HG03108 (cell line): ENCODE results near the gene ATP1A4.
A peak's percentile ranks its signal among the peaks of the same experiment; 100 is the strongest.

Experiments used
- ATAC-seq: cut with Tn5 transposase; IDR thresholded peaks from one replicate; pipeline ENCODE4 v1.9.1; 2021; ENCODE audit warnings: moderate library complexity; ENCODE audit not compliant: unreplicated experiment

ATP1A4 gene

GRCh38 chr1:160204526-160205241 is 53.3 kb downstream of the ATP1A4 start:
- ATAC-seq = peak; percentile 55

DNA sequence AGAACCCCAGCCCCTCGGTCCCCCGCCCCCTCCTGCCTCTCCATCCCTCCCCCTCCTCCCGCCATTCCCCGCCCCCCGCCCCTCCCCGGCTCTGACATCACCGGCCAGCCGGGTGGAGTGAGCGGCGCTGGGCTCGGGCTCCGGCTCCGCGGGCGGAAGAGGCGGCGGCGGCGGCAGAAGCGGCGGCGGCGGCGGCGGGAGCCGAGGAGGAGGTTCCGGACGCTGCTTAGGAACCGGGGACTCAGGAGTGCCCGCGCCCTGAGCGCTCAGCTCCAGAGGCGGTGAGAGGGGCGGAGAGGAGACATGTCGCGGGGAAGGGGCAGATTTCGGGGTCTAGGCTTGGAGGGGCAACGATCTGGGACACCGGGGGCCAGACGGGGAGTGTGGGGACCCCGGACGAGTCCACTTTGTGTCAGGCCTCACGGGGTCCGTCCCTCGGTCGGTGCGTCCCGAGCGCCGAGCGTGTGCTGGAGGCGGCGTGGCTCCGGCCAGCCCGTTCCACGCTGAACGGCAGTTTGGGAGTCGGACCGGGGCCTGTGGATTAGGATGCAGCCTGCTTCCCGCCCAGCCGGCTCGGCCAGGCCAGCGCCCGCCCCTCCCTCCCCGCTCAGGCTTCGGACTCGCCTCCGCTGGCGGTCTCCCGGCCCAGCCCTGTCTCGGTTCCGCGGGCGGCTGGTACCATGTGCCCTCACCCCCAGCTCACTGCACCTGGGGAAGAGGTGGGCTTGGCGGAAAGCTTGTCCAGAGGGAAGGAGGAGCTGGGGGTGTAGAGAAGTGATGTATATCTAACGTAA is 54.0 kb downstream of the ATP1A4 start, which contains the start of gene PEA15:
PEA15 (plus strand) TSS at position 143 of the 794 bp plus-strand sequence. CDS start 6,161 bp downstream, outside the sequence.
- ATAC-seq = peak; percentile 35

DNA sequence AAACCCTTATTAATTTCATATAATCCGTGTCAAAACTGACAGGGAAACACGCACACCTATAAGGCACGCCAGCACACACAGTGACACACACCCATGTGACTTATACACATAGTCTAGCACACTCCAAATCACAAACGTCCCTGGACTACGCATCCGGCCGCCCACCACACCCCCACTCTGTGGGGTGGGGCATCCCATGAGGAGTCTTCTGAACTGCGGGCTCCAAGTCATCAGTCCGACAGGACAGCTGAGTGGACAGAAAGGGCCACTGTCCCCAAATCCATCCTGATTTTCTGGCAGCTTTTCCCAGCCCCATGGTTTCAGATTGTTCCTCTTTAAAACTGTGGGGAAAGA is 54.6 kb downstream of the ATP1A4 start:
- peak; percentile 25 for ATAC-seq

GRCh38 chr1:160206421-160207117 is 55.2 kb downstream of the ATP1A4 start:
- ATAC-seq = no peak

DNA sequence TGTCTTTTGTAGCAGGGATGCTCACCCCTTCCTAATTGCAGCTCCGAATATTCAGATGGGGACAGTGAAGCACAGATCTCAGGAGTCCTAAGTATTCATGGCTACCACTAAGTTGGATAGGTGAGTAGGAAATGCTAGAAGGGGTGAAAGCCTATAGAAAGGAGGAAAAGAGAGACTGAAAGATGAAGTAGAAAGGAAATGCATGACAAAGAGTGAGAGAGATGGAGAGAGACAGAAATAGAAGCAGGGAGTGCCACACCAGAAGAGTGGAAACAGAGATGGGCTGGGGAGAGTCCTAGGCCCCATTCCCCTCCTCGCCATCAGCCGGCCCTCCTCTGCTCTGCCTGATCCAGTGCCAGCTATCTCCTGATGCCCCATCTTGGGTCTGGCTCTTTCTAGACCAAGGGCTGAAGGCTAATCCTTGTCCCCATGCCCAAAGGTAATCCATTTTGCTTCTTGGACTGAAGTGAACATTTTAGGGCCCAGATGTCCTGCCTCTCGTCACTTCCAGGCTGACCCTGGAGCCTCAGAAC is 55.8 kb downstream of the ATP1A4 start:
- no peak for ATAC-seq

DNA sequence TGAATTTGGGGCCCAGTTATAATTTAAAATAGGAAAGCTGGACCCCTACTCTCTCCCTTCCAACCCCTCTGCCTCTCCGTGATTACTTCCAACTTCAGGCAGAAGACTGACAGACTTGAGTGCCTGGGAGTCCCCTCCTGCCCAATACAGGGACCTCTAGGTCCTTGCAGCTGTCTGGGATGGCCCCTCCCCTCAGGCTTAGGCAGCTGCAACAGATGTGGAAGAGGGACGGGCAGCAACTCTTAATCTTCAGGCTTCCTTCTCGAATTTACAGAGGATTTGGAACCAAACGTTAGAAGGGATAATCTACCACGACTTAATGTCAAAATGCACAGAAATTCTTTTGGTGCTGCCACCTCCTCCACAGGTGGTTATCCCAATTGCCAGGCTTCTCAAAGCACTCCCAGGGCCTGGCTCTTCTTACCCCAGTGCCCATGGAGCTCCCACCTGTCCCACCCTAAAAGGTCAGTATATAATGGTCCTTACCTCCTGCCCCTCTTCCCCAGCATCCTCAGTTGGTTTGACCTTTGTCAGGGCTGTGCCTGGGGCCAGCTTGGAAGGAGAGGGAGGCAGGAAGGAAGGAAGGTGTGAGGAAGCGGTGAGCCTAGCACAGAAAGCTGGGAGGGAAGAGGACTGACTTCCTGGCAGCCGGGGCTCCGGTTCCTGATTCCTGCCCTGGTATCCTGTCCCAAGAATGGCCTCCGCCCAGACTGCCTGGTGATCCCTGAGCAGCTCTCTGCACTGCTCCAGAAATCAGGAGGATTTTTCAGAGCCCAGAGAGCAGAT is 56.6 kb downstream of the ATP1A4 start:
- no peak for ATAC-seq

DNA sequence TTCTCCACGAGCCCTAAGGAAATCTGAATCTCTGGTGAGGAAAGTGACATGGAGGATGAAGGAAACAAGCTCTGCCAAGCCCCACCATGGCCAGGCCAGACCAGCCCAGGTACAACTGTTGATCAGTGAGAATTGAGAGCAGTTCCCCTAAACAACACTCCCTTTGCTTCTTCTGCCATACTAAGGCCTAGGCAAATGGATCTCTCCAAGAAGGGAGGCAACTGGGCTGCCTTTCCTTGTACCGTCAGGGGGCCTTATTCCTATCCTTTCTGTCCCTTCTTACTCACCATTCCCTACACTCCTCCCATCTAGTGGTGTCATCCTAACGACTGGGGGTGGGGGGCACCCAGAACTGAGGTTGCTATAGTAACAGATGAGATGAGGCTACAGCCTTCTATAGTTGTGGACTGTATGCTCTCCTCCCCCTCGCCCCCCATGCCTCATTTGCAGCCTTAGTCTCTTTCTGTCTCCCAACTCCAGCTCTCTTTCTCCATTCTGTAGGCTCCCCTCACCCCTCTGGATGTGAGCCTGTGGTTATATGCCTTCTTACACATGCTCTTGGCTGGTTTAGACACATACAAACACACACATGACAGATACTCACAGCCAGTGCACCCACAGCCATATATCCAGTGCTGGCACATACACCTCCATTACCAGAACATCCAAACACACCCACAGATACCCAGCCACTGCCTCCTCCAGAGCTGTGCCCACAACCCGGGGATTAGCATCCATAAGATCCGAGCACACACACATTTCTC is 57.3 kb downstream of the ATP1A4 start:
- ATAC-seq = no peak

GRCh38 chr1:160209321-160210046 is 58.1 kb downstream of the ATP1A4 start:
- ATAC-seq = no peak

GRCh38 chr1:160210561-160210960 is 59.2 kb downstream of the ATP1A4 start:
- no peak for ATAC-seq

DNA sequence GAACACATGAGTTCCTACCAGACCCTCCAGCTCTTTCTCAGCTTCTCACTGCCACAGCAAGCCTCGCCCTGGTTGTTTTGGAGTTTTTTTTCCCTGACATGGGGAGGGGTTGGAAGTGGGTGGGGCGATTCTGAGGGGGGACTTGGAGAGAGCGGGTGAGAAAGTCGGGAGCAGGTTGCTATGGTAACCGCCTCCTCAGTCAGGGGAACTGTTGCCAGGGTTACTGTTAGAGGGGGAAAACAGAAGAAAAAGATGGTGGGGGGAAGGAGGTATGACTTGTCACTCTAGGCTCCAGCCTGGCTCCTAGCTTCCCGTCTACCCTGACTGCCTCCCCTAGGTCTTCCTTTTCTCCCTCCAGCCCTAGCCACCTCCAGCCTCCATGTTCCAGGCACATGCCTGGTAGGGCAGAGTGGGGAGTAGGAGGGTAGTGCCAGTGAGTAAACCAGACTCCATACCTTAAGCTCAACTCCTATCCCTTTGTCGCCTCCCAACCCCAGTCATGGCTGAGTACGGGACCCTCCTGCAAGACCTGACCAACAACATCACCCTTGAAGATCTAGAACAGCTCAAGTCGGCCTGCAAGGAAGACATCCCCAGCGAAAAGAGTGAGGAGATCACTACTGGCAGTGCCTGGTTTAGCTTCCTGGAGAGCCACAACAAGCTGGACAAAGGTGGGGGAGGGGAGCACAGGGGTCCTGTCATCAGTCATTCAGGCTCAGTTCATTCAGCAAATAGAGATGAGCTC is 59.8 kb downstream of the ATP1A4 start:
- ATAC-seq = no peak

DNA sequence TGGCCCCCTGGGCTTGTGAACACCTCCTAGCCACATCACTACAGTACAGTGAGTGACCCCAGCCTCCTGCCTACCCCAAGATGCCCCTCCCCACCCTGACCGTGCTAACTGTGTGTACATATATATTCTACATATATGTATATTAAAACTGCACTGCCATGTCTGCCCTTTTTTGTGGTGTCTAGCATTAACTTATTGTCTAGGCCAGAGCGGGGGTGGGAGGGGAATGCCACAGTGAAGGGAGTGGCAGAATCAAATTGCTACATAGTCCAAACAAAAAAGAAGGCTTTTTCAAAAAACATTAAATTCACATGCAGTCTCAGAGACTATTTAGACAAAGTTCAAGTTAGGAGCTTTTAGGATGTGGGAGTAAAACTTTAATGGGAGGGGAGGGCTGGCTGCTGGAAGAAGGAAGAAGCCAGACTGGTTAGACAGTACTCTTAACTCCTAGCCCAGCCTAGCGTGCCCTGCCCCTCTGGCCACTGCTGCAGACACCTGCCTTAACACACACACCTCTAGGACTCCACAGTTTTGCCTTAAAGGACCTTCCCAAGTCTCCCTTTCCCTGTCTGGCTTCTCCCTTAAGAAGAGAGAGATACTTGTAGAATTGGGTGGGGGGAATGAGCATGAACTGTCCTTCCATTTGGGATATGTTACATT is 63.2 kb downstream of the ATP1A4 start:
- no peak for ATAC-seq

- no peak for ATAC-seq
These were observed 64.9 kb downstream of the ATP1A4 start for GRCh38 chr1:160216301-160216700.

- no peak for ATAC-seq
These were observed 66.2 kb downstream of the ATP1A4 start for GRCh38 chr1:160217481-160218051.

DNA sequence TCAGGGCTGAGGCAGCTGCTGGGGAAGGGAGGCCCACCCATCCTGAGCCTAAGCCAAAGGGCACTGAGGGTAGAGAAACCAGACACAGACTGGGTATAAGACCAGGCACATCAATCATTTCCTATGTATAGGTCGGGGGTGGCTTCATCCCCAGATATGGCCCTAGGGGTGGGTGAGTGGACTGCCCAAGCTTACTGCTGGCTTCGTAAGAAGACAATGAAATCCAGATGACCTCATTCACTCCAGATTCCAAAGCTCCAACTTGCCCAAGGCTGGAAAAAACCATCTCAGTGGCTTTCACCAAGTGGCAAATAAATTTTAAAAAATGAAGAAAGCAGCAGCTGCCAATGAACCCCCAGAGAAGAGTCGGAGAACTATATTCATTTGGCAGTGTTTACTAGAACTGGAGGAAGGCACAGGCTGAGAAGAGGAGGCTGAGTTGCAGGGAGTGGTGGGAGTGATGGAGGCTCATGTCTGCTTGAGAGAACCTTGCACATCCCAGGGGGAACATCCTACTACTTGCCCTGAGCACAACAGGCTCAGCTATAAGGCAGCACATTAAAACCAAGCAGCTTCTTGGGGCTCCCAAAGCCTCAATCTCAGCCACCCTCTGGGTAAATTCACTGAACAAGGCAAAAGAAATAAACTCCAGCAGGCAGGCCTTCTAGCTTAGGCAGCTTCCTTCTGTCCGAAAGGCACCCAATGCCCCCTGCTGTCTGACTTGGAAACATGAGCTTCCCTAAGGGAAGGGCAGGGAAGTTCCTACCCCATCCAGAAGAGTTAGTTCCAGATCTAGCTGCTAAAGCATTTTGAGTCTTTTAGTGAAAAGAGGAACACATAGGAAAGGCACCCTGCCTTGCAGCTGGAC is 67.9 kb downstream of the ATP1A4 start:
- ATAC-seq = no peak

GRCh38 chr1:160220301-160220700 is 68.9 kb downstream of the ATP1A4 start:
- ATAC-seq = no peak

DNA sequence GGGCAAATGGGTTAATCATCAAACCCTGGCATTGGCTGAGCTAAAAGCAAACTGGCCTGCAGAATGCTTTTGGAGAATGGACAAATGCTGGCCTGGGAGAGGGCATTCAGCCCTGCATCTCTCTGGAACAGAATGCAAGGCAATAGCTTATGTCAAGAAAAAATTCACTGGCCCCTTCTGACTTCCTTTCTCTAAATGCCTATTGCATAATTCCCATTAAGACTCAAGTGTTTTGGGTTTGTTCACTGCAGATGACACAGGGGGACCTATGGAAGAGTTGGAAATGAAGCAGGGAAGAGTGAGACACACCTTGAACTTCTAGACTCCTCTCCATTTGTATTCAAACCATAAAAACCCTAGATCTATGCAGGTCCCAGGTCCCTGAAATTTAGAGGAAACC is 69.7 kb downstream of the ATP1A4 start:
- ATAC-seq = no peak

GRCh38 chr1:160222546-160222945 is 71.1 kb downstream of the ATP1A4 start:
- no peak for ATAC-seq
